Loucy (cell line): ENCODE data around the gene STIM1.

Experiments
- EZH2phosphoT487 ChIP-seq: fragments of 200-600 bp; IDR thresholded peaks from 2 replicates; pipeline ENCODE4 v1.6.1; 2018; ENCODE audit warnings: antibody characterized with exemption, mild to moderate bottlenecking, moderate library complexity, borderline replicate concordance
- TF ChIP-seq, protein P1 (sequence below): fragments of 200-600 bp; sonication (generic); conservative IDR thresholded peaks from 2 replicates; pipeline ENCODE4 v1.5.1; 2014; ENCODE audit warnings: mild to moderate bottlenecking, antibody characterized with exemption, low read length

- TF ChIP-seq, protein P1, sequence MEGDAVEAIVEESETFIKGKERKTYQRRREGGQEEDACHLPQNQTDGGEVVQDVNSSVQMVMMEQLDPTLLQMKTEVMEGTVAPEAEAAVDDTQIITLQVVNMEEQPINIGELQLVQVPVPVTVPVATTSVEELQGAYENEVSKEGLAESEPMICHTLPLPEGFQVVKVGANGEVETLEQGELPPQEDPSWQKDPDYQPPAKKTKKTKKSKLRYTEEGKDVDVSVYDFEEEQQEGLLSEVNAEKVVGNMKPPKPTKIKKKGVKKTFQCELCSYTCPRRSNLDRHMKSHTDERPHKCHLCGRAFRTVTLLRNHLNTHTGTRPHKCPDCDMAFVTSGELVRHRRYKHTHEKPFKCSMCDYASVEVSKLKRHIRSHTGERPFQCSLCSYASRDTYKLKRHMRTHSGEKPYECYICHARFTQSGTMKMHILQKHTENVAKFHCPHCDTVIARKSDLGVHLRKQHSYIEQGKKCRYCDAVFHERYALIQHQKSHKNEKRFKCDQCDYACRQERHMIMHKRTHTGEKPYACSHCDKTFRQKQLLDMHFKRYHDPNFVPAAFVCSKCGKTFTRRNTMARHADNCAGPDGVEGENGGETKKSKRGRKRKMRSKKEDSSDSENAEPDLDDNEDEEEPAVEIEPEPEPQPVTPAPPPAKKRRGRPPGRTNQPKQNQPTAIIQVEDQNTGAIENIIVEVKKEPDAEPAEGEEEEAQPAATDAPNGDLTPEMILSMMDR: no peak
- TF ChIP-seq EZH2phosphoT487: no peak
Measured at GRCh38 chr11:4035985-4036384, 180.5 kb downstream of the STIM1 start.
